Measurements from ENCODE around the gene PIGO. TPM values are rescaled to one million over a fixed set of nuclear protein-coding genes. Genes with fewer than 3 reads are reported as not detected.
A peak's percentile ranks its signal among the peaks of the same experiment; 100 is the strongest.

Gene PIGO
- total and polyA plus RNA-seq, 2 of the 8 experiments (the other 6 are each of a cell fraction or from before 2014, with no cell fraction given) = 20.5 to 31.3 TPM

DNA sequence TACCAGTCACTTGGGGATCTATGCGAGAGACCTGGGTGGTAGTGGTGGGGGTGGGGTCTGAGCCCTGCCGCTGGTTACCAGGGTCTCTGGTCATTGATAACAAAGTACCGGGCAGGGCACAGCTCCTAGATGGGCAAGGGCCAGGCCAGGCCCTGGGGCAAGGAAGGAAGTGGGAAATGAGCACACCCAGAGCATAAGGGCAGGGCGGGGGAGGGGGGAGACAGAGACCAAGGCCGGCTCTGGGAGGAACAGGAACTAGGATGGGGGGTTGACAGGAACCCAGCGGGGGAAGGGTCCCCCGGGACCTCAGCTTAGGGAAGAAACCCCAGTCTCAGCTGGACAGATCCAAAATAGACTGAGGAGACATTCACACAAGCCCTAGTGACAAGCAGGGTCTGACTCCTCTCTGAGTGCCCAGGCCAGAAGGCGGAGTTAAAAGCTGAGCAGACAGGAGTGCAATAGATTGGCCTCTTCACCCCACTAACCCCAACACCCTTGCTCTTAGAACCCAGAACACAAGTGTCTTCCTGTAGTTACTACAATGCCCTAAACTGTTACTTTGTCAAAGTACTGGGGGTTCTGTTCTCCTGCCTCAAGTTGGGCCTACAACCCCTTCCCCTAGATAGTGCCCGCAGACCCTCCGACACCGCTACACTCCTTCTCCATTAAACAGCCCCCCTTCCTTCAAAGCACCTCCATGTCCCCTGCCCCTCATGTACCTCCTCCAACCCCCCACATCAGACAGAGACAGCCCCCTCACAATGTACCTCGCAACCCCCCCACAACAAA is 18.6 kb upstream of the PIGO start:
- peaks cover 2 to 3% of the 10 kb centered on the region in 2 experiments for H4K20me1 ChIP-seq (replicated peaks in 1 of 2; ENCODE audit: control insufficient read depth in 1 of 2, insufficient read depth in 2 of 2, low read length in 2 of 2)
- no peak overlapping the region; the same call in 1 of the 2 replicates for H2BK12ac ChIP-seq (ENCODE audit: low read depth, low read length)
- peaks cover 4 to 25% (median 11%) of the 10 kb centered on the region in 4 experiments; a peak in 6 of 7 replicates for H3K4me1 ChIP-seq (replicated peaks in 1 of 4; ENCODE audit: control insufficient read depth in 3 of 4, insufficient read depth in 4 of 4, low read length in 3 of 4)
- H3K56ac ChIP-seq (replicated peaks; ENCODE audit: insufficient read length, low read depth, low read length) = no peak overlapping the region
- no peak overlapping the region for H3K23ac ChIP-seq (ENCODE audit: insufficient read length)
- no peaks in the 10 kb centered on the region for H3K36me3 ChIP-seq (ENCODE audit: control insufficient read depth in 2 of 4, insufficient read depth in 4 of 4, low read length in 3 of 4)
- peak overlapping the region; percentile 53 to 99 for H3K4me2 ChIP-seq (ENCODE audit: insufficient read depth in 1 of 2, low read depth in 2 of 2, low read length in 2 of 2)
- peak overlapping the region; percentile 49 to 83 (median 76) for H3K4me3 ChIP-seq (ENCODE audit: extremely low read depth in 1 of 4, insufficient read depth in 2 of 4, low read depth in 3 of 4, low read length in 4 of 4)
- no peak overlapping the region for H2BK120ac ChIP-seq (replicated peaks; ENCODE audit: low read depth, low read length)
- H3K4ac ChIP-seq (replicated peaks; ENCODE audit: insufficient read length, low read depth, low read length) = peak overlapping the region; percentile 86
- peak in 1 of 2 experiments; percentile 54 for DNase-seq (ENCODE audit: low read depth in 1 of 2, low spot score in 2 of 2)
- no peaks in the 10 kb centered on the region for H3K9me3 ChIP-seq (ENCODE audit: insufficient read depth in 2 of 2, low read depth in 1 of 2, low read length in 1 of 2)
- 0 out of 2 replicates have a peak overlapping the region, but pooled peaks have one; percentile 61 for H2BK15ac ChIP-seq (ENCODE audit: low read length)
- peak overlapping the region in 2 of 4 experiments; percentile 43 to 55; a peak in 3 of 7 replicates for H3K9ac ChIP-seq (replicated peaks in 1 of 4; ENCODE audit: extremely low read depth in 1 of 4, low read depth in 3 of 4, low read length in 3 of 4)
- ChIA-PET POLR2A (ENCODE audit: partially characterized antibody) (interaction anchor here (0.8 to 10.3 kb wide), 7 partner anchors 14 to 47 kb away, joined by 3 to 151 read pairs (median 4); partner anchors contain the start of genes FANCG, PIGO, STOML2 and UNC13B), CTCF (ENCODE audit: partially characterized antibody) (interaction anchor here (0.6 to 5.5 kb wide), 7 partner anchors 11 to 306 kb away, joined by 3 to 26 read pairs (median 4); partner anchors contain the start of gene PIGO)
- WGBS, 2 experiments (ENCODE audit: extremely low coverage in 1 of 2, insufficient coverage in 1 of 2, insufficient read length in 1 of 2, insufficient replicate concordance in 2 of 2, low coverage in 1 of 2, low lambda C conversion rate in 2 of 2, missing lambda C conversion rate in 1 of 2) = 47% methylated on average over 9 of the region's 12 CpGs; no CpG with 5 or more reads in 1 of the 2 experiments
- no peak overlapping the region for H4K8ac ChIP-seq (ENCODE audit: extremely low read depth, insufficient read depth, low read length)
- H3K27me3 ChIP-seq (replicated peaks in 1 of 4; ENCODE audit: control insufficient read depth in 3 of 4, extremely low read depth in 1 of 4, insufficient read depth in 3 of 4, low read length in 3 of 4) = no peaks in the 10 kb centered on the region
- peak overlapping the region; percentile 27 for H4K91ac ChIP-seq (replicated peaks; ENCODE audit: insufficient read length, low read length)
- H3K79me2 ChIP-seq (ENCODE audit: control insufficient read depth in 1 of 2, insufficient read depth in 2 of 2, low read length in 2 of 2) = no peaks in the 10 kb centered on the region; a peak in 1 of 4 replicates
- peak overlapping the region; percentile 90 for H3K18ac ChIP-seq (ENCODE audit: extremely low read depth, low read length)
- H2BK20ac ChIP-seq (ENCODE audit: low read length) = no peak overlapping the region
- no peak overlapping the region for H3K14ac ChIP-seq (ENCODE audit: insufficient read length)
- no peak overlapping the region for H2AFZ ChIP-seq (ENCODE audit: low read length)
- no peak overlapping the region for H2AK5ac ChIP-seq (ENCODE audit: low read depth, low read length)
- peaks cover 23% of the 10 kb centered on the region for H3K23me2 ChIP-seq (ENCODE audit: low read depth, low read length)
- 0 out of 4 replicates have a peak, but pooled peaks of 1 of the 2 experiments have one; percentile 69 for TF ChIP-seq SIN3A (conservative IDR thresholded peaks at IDR 0.05 in 1 of 2, IDR thresholded peaks at IDR 0.05 in 1 of 2; ENCODE audit: low read depth in 1 of 2, low read length in 2 of 2)
- TF ChIP-seq CBX5 (IDR thresholded peaks at IDR 0.05; ENCODE audit: low read depth, low read length) = no peak
- TF ChIP-seq BACH1 (IDR thresholded peaks at IDR 0.05; ENCODE audit: low read length) = no peak
- H3K79me1 ChIP-seq (ENCODE audit: low read depth, low read length) = no peaks in the 10 kb centered on the region
- H2BK5ac ChIP-seq (ENCODE audit: low read depth, low read length) = peak overlapping the region; percentile 91
- peak overlapping the region; percentile 76 for H3K27ac ChIP-seq (ENCODE audit: low read depth, low read length)
- FAIRE-seq = no peak
- H4K5ac ChIP-seq (ENCODE audit: insufficient read length, low read depth, low read length) = no peak overlapping the region
